Cardiac muscle cell (in vitro differentiated cells and primary cell): Measurements from ENCODE around the gene PACS2. TPM values are rescaled to one million over a fixed set of nuclear protein-coding genes. Genes with fewer than 3 reads are reported as not detected.

ENCODE experiments used
- DNase-seq, 2 donors: peaks; one replicate each; pipeline versions ENCODE4 v3.0.0 to v3.0.0-alpha.2; 2010 to 2017; ENCODE audit warnings: low read depth in 1 of 2, low spot score in 1 of 2
- H3K27ac ChIP-seq: fragments of 200-600 bp; sonication (generic); 2 replicates; pipeline ENCODE4 v1.5.1; 2016
- H3K27me3 ChIP-seq: fragments of 200-600 bp; sonication (generic); 2 replicates; pipeline ENCODE4 v1.6.0; 2016; ENCODE audit warnings: control low read depth
- H3K36me3 ChIP-seq: fragments of 200-600 bp; sonication (generic); 2 replicates; pipeline ENCODE4 v1.5.1; 2016; ENCODE audit warnings: control low read depth
- H3K4me1 ChIP-seq: fragments of 200-600 bp; sonication (generic); 2 replicates; pipeline ENCODE4 v1.8.1; 2017; ENCODE audit warnings: low read depth, mild to moderate bottlenecking, mixed run types
- H3K4me3 ChIP-seq: fragments of 200-600 bp; sonication (generic); 2 replicates; pipeline ENCODE4 v1.5.1; 2016; ENCODE audit warnings: mild to moderate bottlenecking
- H3K9me3 ChIP-seq: fragments of 200-600 bp; sonication (generic); 2 replicates; pipeline ENCODE4 v1.5.1; 2017; ENCODE audit warnings: low read depth, mild to moderate bottlenecking, control low read depth
- CTCF ChIP-seq: IDR thresholded peaks from 2 replicates; pipeline ENCODE4 v1.5.1; 2012; ENCODE audit warnings: low read depth, mild to moderate bottlenecking, low read length
- polyA plus RNA-seq: library from polyadenylated mRNA; unstranded; fragments of >200 nt; fragmentation: Nextera tagmentation; extraction: Ambion mirVana; gene quantifications from 2 replicates; pipeline ENCODE4 v1.2.1, GENCODE V29; 2016
- total RNA-seq: library from RNA; depleted of rRNA; stranded (reverse); fragments of >200 nt; gene quantifications from 2 replicates; pipeline ENCODE4 v1.2.3, GENCODE V29; 2016

The PACS2 gene
- total RNA-seq = 96.3 and 144 TPM in 2 replicates
- polyA plus RNA-seq = 66.1 and 79.1 TPM in 2 replicates

GRCh38 chr14:105314287-105315200, at the start of gene PACS2:
Gene PACS2, plus strand, starts transcription at chr14:105314748. Its CDS starts 171 bp downstream, at chr14:105314919.
- Histone ChIP-seq H3K27ac (peak within 1 kb of the TSS; percentile 49), H3K4me3 (peak within 1 kb of the TSS; percentile 62), H3K36me3 (no peaks in the 10 kb centered on the region), H3K9me3 (no peaks in the 10 kb centered on the region), H3K27me3 (no peaks in the 10 kb centered on the region), H3K4me1 (peaks cover 9% of the 10 kb centered on the region)
- TF ChIP-seq CTCF = no peak
- peak; percentile 92 to 94 for DNase-seq

- Histone ChIP-seq H3K27me3 (no peaks in the 10 kb centered on the region), H3K9me3 (no peaks in the 10 kb centered on the region)
Observed at GRCh38 chr14:105267820-105268548, 46.6 kb upstream of the PACS2 start.

GRCh38 chr14:105268736-105269354, 45.7 kb upstream of the PACS2 start:
- Histone ChIP-seq H3K9me3 (no peaks in the 10 kb centered on the region), H3K27me3 (no peaks in the 10 kb centered on the region), H3K36me3 (no peaks in the 10 kb centered on the region), H3K4me3 (no peak overlapping the region), H3K27ac (no peak overlapping the region), H3K4me1 (no peaks in the 10 kb centered on the region)
- DNase-seq = no peak
- no peak for TF ChIP-seq CTCF

More at GRCh38 chr14:105267820-105268548, 46.6 kb upstream of the PACS2 start:
- Histone ChIP-seq H3K27ac (no peak overlapping the region), H3K36me3 (no peaks in the 10 kb centered on the region), H3K4me3 (no peak overlapping the region), H3K4me1 (no peaks in the 10 kb centered on the region)
- DNase-seq = no peak
- TF ChIP-seq CTCF = no peak

- Histone ChIP-seq H3K27me3 (no peaks in the 10 kb centered on the region), H3K36me3 (no peaks in the 10 kb centered on the region), H3K27ac (no peak overlapping the region), H3K4me1 (no peaks in the 10 kb centered on the region), H3K4me3 (no peak overlapping the region), H3K9me3 (no peaks in the 10 kb centered on the region)
- no peak for DNase-seq
- no peak for TF ChIP-seq CTCF
Observed at GRCh38 chr14:105269405-105269804, 45.1 kb upstream of the PACS2 start.

- no peak for TF ChIP-seq CTCF
- DNase-seq = no peak
- no peaks in the 10 kb centered on the region for H3K27me3 ChIP-seq
Observed at GRCh38 chr14:105271224-105271890, 43.2 kb upstream of the PACS2 start.

More at GRCh38 chr14:105271224-105271890, 43.2 kb upstream of the PACS2 start:
- H3K4me1 ChIP-seq = no peaks in the 10 kb centered on the region
- no peak overlapping the region for H3K27ac ChIP-seq
- H3K36me3 ChIP-seq = no peaks in the 10 kb centered on the region
- H3K9me3 ChIP-seq = no peaks in the 10 kb centered on the region
- H3K4me3 ChIP-seq = no peak overlapping the region
